Measurements from ENCODE around the gene DOCK1.

Gene DOCK1

DNA sequence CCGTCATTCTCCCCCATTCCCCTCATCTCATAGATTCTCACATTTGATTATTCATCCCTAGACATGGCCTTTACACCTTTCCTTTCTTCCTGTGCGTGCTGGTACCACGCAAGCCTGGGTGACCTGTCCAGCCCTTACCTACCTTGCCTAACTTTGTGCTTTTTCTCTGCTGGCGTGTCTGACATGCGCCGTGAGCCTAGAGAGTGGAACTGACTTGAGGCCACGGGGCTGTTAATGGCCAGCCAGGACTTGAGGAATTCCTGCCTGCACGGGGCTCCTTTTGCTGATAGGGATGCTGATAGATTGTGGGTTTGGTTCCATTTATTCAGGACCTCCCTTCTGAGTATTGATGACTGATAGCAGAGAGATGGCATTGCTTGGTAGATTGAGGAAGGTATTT lies 134.2 kb downstream of the DOCK1 start:
- no peak for DNase-seq (ENCODE audit: low read depth)

GRCh38 chr10:127040756-127041155 lies 135.5 kb downstream of the DOCK1 start:
- DNase-seq (ENCODE audit: low read depth) = no peak

DNA sequence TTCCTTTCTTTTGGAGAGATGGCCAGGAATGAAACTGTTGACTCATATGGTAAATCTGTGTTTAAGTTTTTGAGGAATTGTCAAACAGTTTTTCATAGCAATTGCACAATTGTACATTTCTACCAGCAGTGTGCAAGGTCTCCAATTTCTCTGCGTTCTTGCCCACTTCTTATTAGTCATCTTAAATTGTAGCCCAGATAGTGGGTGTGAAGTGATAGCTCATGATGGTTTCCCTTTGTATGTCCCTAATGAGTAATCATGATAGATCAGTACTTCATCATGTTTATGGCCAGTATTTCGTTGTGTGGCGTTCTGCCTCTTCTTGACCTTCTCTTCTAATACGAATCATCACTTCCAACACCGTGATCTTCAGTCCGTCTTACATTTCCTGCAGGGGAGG lies 136.3 kb downstream of the DOCK1 start:
- DNase-seq (ENCODE audit: low read depth) = no peak

- DNase-seq (ENCODE audit: low read depth) = no peak
Measured at GRCh38 chr10:127043301-127043700, 138.1 kb downstream of the DOCK1 start.

- DNase-seq (ENCODE audit: low read depth) = no peak
Measured at GRCh38 chr10:127044186-127044585, 139.0 kb downstream of the DOCK1 start.

GRCh38 chr10:127046975-127047877 lies 142.0 kb downstream of the DOCK1 start:
- DNase-seq (ENCODE audit: low read depth) = no peak

GRCh38 chr10:127047878-127048238 lies 142.6 kb downstream of the DOCK1 start:
- no peak for DNase-seq (ENCODE audit: low read depth)

GRCh38 chr10:127048630-127049029 lies 143.4 kb downstream of the DOCK1 start:
- DNase-seq (ENCODE audit: low read depth) = no peak

DNA sequence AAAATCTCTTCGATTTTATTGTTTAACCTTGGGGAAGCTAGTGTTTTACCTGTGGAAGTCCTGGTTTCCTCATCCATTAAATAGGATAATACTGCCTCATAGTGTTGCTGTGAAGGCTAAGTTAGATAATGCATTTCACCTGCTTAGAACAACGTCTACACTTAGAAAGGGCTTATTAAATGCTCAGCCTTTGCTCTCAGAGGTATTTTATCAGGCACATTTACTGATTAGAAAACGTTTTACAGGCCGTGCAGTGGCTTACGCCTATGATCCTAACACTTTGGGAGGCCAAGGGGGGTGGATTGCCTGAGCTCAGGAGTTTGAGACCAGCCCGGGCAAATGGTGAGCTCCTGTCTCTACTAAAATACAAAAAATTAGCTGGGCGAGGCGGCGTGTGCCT lies 146.8 kb downstream of the DOCK1 start:
- DNase-seq (ENCODE audit: low read depth) = no peak

DNA sequence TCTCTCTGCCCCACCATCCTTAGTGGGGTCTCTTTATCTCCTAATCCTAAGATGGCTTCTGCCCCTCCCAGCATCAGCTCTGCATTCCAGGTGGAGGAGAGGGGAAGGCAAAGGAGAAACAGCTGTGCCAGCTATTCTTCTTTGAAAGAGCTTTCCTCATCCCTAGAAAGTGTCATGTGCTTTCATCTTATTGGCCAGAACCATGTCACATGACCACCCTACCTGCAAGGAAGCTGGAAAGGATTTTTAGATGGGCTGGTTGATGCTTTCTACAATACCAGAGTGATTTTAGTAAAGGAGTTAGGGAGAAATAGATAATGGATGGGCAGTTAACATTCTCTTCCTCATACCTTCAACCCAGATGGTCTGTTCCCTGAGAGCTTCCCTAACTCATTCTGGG lies 150.0 kb downstream of the DOCK1 start:
- no peak for DNase-seq (ENCODE audit: low read depth)

DNA sequence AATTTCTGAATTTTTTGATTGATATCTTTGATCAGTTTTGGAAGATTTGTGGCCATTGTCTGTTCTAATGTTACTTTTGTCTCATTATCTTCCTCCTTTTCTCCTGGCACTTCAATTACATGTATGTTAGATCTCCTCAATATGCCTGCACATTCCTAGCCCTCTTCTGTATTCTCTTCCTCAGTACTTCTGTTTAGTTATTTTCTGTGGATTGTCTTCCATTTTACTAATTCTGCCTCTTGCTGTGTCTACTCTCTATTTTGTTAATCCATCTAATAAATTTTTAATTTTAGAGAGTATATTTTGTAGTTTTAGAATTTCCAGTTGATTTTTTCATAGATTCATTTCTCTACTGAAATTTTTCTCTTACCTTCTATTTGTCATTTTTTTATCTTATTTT lies 154.1 kb downstream of the DOCK1 start:
- no peak for DNase-seq (ENCODE audit: low read depth)

DNA sequence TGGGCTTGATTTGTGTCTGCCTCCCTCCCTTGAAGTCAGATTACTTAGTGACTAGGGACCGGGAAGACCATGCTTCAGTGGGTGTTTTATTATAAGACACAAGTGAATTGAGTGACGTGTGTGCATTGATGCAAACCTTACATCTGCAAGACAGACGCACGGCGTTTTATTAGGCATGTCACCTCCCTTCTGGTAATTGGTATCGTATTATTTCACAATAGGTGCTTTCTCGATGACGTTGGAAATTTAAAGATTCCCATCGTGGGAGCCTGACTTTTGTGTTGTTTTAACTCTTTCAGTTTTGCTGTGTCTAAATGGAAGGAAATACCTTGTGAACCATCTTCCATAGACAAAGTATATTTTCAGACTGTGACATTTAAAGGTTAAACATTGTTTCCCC lies 158.5 kb downstream of the DOCK1 start:
- no peak for DNase-seq (ENCODE audit: low read depth)

- DNase-seq (ENCODE audit: low read depth) = no peak
Measured at GRCh38 chr10:127064474-127064873, 159.2 kb downstream of the DOCK1 start.

- no peak for DNase-seq (ENCODE audit: low read depth)
Measured at GRCh38 chr10:127067542-127068194, 162.4 kb downstream of the DOCK1 start.

GRCh38 chr10:127068485-127068884 lies 163.3 kb downstream of the DOCK1 start:
- DNase-seq (ENCODE audit: low read depth) = no peak

DNA sequence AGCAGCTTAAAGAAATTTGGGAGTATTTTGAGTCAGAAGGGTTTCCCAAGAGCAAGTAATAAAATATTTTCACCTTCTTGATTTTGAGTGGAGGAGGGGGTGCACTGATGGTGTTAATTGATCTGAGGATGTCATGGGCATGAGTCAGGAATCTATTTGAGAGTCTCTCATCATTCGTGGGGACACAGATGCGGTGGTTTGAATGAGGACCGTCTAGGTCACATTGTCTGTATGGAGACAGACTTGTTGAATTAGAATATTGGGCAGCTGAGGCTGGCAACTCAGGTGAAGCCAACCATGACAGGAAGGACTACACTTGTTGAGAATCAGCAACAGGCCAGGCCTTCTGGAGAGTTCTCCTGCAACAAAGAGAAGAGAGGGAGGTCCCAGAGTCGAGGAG lies 164.2 kb downstream of the DOCK1 start:
- DNase-seq (ENCODE audit: low read depth) = no peak

DNA sequence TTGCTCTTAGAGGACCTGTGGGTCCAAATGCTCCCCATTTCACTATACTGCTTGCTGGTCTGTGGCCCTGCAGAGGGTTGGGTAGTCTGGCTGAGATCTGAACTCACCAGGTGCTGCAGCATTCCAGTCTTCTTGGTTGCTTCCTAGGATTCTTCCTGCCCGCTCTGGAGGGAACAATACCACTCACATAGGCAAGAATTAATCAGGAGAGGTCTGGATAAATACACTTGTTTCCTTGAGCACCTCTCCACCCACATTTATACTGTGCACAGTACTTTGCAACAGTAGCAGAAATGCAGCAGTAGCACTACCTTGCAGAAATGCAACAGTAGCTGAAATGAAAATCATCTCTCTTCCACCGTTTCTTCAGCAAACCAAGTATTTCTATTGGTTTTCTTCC lies 165.9 kb downstream of the DOCK1 start:
- no peak for DNase-seq (ENCODE audit: low read depth)

GRCh38 chr10:127073666-127074065 lies 168.4 kb downstream of the DOCK1 start:
- no peak for DNase-seq (ENCODE audit: low read depth)

GRCh38 chr10:127079392-127079791 lies 174.2 kb downstream of the DOCK1 start:
- no peak for DNase-seq (ENCODE audit: low read depth)

GRCh38 chr10:127080317-127080716 lies 175.1 kb downstream of the DOCK1 start:
- DNase-seq (ENCODE audit: low read depth) = no peak

DNA sequence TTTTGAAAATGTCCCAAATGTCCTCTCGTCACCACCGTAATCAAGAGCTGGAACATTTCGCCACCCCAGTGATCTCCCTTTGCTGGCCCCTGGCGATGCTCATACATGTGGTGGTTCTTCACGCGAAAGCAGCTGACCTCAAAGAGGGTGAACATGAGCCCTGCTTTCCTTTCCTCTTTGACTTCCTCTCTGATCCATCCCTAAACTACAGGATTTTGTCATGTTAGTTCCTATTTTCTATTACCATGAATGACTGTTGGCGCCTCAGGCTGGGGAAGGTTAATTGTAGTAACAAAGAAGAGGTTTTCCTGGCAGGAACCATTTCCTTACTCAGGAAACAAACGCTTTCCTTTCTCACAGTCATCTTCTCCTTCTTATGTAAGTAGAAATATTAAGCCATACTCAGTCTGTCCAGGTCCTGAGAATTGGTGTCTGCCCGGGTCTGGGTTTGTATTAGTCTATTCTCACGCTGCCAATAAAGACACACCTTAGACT lies 176.7 kb downstream of the DOCK1 start:
- DNase-seq (ENCODE audit: low read depth) = no peak

DNA sequence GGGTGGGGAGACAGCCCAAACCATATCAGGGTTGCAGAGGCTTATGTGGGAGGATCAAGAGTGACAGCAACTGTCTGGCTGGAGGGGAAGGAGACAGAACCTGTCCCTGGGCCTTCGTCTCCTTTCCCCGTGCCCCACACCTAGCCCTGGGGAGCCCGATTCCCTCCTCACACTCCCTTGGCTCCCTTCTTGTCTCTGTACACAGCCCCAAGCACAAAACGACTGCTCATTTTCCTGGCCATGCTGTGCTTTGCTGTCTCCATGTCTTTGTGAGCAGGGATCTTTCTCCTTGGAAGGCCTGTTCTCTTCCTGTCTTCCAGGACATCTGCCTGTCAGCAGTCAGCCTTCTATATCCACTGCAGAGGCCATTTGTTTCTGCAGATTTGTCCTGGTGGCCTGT lies 177.4 kb downstream of the DOCK1 start:
- no peak for DNase-seq (ENCODE audit: low read depth)

GRCh38 chr10:127085957-127086356 lies 180.7 kb downstream of the DOCK1 start:
- no peak for DNase-seq (ENCODE audit: low read depth)

DNA sequence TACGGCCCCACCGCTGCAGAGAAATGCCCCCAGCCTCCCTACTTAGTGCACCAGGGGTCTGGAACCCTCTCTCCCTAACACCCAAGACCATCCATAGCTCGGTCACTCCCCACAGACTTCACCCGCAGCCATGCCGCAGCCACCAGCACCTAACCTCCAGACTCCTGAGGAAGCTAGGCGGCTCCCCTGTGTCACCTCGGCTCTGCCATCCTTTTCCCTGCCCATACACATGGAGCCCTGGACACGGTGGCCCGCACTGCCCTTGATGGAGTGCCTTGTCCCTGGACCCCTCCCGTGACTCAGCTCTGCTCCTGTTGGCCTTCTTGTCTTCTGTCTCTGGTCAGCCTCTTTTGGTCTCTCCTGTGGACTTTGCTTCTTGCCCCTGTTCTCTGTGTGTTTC lies 183.7 kb downstream of the DOCK1 start:
- DNase-seq (ENCODE audit: low read depth) = no peak
